GM18951 (cell line): Measurements from ENCODE around the gene RGS12.

ENCODE experiments used
- POLR2A ChIP-seq: IDR thresholded peaks from 4 replicates; pipeline ENCODE4 v1.6.1; 2011; ENCODE audit warnings: mild to moderate bottlenecking; ENCODE audit not compliant: insufficient read length, insufficient read depth; ENCODE audit errors: extremely low read depth
- in situ Hi-C: fragments of 300-500 bp; cut with MboI; formaldehyde crosslinking; loops from one replicate; pipeline ENCODE4 v1.12.0; 2022; ENCODE audit warnings: low sequenced_read_pairs, mixed read lengths, inconsistent platforms; ENCODE audit not compliant: unreplicated experiment

The RGS12 gene

GRCh38 chr4:3337357-3337732 lies 44.5 kb downstream of the RGS12 start:
- no peak for TF ChIP-seq POLR2A
- in situ Hi-C loops: no loop called here

- in situ Hi-C loops: no loop called here
- no peak for TF ChIP-seq POLR2A
Measured at GRCh38 chr4:3337811-3338210, 45.0 kb downstream of the RGS12 start.

GRCh38 chr4:3338321-3338838 lies 45.6 kb downstream of the RGS12 start:
- TF ChIP-seq POLR2A: no peak
- in situ Hi-C loops: no loop called here

DNA sequence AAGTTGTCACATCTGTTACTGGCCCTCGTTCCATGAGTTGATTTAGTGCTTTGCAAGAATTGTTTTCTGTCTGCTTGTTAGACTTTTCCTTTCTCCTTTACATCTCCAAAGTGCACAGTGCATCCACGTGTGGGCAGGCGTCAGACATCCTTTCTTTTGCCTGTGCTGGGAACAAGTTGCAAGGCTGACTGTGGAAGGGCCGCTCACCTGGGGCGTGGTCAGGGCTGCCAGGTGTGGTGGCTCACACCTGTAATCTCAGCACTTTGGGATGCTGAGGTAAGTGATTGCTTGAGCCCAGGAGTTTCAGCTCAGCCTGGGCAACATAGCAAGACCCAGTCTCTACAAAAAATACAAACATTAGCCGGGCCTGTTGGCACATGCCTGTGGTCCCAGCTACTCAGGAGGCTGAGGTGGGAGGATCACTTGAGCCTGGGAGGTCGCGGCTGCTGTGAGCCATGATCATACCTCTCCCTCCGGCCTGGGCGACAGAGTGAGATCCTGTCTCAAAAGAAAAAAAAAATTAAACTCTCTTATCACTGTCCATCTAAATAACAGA lies 46.2 kb downstream of the RGS12 start:
- TF ChIP-seq POLR2A: no peak
- in situ Hi-C loops: no loop called here

DNA sequence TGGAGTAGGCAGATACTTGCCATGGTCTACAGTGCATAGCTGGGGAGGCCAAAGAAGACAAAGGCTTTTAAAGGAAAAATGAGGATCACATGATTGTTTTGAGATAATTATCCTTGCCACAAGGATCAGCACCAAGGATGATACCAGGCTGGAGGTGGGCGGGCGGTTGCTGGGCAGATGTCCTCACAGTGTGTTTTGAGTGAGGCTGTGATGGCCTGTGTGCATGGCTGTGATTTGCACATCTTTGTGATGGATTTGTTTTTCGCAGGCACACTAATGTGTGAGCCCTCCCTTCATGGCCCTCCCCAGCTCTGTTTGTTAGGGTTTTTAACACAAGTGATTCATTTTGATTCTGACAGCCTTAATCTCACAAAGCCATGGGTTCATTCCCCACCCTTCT lies 46.8 kb downstream of the RGS12 start:
- no peak for TF ChIP-seq POLR2A
- in situ Hi-C loops: no loop called here

GRCh38 chr4:3340038-3340699 lies 47.3 kb downstream of the RGS12 start:
- in situ Hi-C loops: no loop called here
- no peak for TF ChIP-seq POLR2A

DNA sequence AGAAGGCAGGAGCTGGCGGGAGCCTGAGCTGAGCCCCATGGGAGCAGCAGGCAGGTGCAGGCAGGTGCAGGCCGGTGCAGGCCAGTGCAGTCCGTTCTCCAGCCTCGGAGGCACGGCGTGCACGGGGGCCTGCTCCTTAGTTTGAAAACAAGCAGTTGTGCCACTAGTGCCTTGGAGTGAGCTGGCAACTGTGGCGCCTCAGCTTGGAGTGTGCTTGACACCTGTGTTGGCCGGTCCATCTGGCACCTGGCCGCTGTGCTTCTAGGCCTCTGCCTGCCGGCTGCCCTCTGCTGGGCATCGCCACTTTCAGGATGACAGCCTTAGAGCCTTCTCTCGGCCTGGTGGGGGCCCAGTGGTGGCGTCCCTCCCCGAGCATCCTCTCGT lies 47.9 kb downstream of the RGS12 start:
- in situ Hi-C loops: no loop called here

GRCh38 chr4:3341760-3342159 lies 48.9 kb downstream of the RGS12 start:
- TF ChIP-seq POLR2A: no peak
- in situ Hi-C loops: no loop called here

More for the DNA sequence above, 47.9 kb downstream of the RGS12 start:
- no peak for TF ChIP-seq POLR2A

DNA sequence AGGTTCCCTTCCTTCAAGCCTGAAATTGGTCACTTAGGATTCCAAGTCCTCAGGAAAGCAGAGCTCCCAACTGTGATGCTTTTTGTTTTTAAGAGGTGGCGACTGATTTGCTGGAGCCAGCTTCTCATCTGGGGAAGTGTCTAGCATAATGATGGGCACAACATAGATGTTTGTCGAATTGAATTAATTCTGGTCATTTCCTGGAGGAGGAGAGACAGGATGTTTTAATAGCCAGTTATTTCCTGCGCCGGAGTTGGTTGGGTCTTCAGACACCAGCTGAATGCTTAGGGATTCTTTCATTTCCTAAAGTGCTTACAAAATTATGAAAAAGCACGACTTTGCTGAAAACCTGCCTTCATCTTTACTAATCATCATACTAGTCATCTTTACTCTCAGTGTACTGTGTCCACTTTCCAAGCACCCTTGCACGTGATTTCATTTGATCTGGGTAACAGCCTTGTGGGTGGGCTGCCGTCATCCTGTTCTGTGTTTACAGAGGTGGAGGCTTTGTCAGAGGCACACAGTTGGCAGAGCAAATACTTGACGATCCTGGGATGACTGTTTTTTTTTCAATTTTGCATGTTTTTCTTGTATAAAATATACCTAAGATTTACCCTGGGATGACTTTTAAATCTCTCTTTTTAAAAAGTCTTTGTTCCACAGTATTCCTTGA lies 49.5 kb downstream of the RGS12 start:
- no peak for TF ChIP-seq POLR2A
- in situ Hi-C loops: no loop called here
